T-helper 2 cell treated with Interferon-gamma antibody and Interleukin-4, amounts not matched to agents 5 μg/mL and 100 μg/mL, for 36 hours (primary cell): ENCODE measurements around the gene TEKT3.

Experiments
- DNase-seq: peaks from one replicate; pipeline ENCODE4 v3.0.0; 2021; ENCODE audit warnings: low spot score
- H3K27ac Mint-ChIP-seq: one replicate; pipeline ENCODE4 v1.8.0; 2021; ENCODE audit warnings: mild to moderate bottlenecking, mixed read lengths
- H3K27me3 Mint-ChIP-seq: one replicate; pipeline ENCODE4 v1.8.0; 2021; ENCODE audit warnings: low read depth, mixed read lengths
- H3K36me3 Mint-ChIP-seq: one replicate; pipeline ENCODE4 v1.8.0; 2021; ENCODE audit warnings: low read depth, mixed read lengths
- H3K4me1 Mint-ChIP-seq: one replicate; pipeline ENCODE4 v1.8.0; 2021; ENCODE audit warnings: low read depth, mixed read lengths
- H3K4me3 Mint-ChIP-seq: one replicate; pipeline ENCODE4 v1.8.0; 2022; ENCODE audit warnings: mild to moderate bottlenecking, moderate library complexity, mixed read lengths
- H3K9me3 Mint-ChIP-seq: one replicate; pipeline ENCODE4 v1.8.0; 2021; ENCODE audit warnings: mixed read lengths

TEKT3 gene

DNA sequence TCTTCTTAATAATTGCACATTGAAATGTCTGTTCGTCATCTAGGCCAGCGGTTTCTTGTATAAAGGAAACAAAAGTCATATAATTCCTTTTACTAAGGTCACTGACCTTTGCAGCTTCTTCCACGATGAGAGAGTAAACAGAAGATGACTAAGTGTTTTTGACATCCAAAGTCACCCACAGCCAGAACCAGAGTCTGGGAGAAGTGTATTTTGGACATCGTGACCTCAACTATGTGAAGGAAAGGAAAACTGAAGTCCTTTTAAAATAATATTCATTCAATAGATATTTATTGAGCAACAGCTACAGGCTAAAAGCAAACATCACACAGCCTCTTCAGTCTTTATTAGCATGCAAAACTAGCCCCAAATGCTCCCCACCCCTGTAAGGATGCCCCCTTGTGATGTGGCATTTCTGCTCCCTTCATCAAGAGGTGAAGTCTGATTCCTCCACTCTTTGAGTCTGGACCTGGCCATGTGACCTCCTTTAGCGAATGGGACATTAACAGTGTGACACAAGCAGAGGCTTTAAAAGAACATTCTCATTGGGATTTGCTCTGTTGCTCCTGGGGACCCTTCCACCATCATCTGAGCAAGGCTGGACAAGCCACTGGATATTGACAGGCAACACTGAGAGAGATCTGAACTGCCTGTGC is 68.1 kb downstream of the TEKT3 start:
- H3K27ac Mint-ChIP-seq: no peak overlapping the region
- DNase-seq: no peak
- H3K9me3 Mint-ChIP-seq: no peaks in the 10 kb centered on the region
- H3K27me3 Mint-ChIP-seq: peaks cover 2% of the 10 kb centered on the region
- no peak overlapping the region for H3K4me3 Mint-ChIP-seq
- H3K4me1 Mint-ChIP-seq: peaks cover 8% of the 10 kb centered on the region
- H3K36me3 Mint-ChIP-seq: no peaks in the 10 kb centered on the region

DNA sequence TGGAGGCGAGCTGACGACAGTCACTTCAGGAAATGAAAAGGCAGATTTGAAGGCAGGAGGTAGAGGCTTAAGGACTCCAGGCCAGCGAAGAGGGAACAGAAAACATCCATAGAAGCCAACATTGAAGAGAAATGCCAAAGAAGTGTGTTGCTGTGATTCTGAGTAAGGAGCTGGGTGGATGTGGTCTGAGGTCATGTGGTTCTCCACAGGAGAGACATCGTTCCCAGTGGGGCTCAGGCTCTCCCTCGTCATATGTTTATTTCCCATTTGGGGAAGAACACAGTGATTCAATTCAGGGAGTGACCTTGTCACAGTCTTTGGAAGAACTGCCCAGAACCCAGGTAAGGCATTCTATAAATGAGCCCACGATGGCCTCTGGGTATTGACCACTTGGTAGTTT is 69.7 kb downstream of the TEKT3 start:
- DNase-seq: no peak
- no peaks in the 10 kb centered on the region for H3K9me3 Mint-ChIP-seq
- H3K4me3 Mint-ChIP-seq: no peak overlapping the region
- H3K27me3 Mint-ChIP-seq: peaks cover 13% of the 10 kb centered on the region
- peaks cover 8% of the 10 kb centered on the region for H3K4me1 Mint-ChIP-seq
- H3K27ac Mint-ChIP-seq: no peak overlapping the region
- H3K36me3 Mint-ChIP-seq: no peaks in the 10 kb centered on the region

GRCh38 chr17:15270628-15271381 is 70.6 kb downstream of the TEKT3 start:
- DNase-seq: no peak
- Mint-ChIP-seq H3K27me3 (peaks cover 21% of the 10 kb centered on the region), H3K36me3 (no peaks in the 10 kb centered on the region), H3K9me3 (no peaks in the 10 kb centered on the region), H3K27ac (no peak overlapping the region), H3K4me1 (peaks cover 8% of the 10 kb centered on the region), H3K4me3 (no peak overlapping the region)

GRCh38 chr17:15269780-15270089 is 71.7 kb downstream of the TEKT3 start:
- Mint-ChIP-seq H3K36me3 (no peaks in the 10 kb centered on the region), H3K4me3 (no peak overlapping the region), H3K27ac (no peak overlapping the region), H3K27me3 (peaks cover 29% of the 10 kb centered on the region), H3K9me3 (no peaks in the 10 kb centered on the region), H3K4me1 (peaks cover 8% of the 10 kb centered on the region)
- DNase-seq: no peak

DNA sequence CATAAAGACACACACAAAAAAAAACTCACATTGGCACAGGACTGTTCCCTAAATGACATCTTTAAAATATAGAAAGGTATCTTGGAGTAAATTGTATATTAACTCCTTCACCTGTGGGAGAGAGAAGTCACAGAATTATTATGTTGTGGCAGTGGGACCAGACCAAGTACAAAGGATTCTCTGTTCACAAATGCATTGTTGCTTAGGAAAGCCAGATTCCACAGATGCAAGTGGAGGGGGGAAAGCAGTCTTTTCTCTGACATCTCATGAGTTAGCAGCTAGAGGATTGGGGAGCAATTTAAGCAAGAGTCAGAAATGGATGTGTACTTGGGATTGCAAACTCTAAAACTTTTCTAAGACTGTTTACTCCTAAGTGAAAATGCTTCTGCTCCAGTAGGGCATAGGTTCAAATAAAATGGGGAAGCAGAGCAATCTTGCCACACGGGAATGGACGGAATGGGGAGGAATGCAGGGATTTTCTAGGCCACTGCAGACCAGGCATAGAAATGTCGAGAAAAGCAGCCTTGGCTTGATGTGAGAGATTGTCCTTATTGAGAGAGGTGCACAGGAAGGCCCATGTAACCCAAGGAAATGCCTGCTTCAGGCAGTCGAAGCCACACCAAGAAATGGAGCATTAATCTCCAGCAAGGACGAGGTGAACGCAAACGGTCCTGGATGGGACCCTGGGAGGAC is 72.2 kb downstream of the TEKT3 start:
- Mint-ChIP-seq H3K9me3 (no peaks in the 10 kb centered on the region), H3K4me3 (no peak overlapping the region), H3K27me3 (peaks cover 34% of the 10 kb centered on the region), H3K27ac (no peak overlapping the region), H3K36me3 (no peaks in the 10 kb centered on the region), H3K4me1 (peaks cover 8% of the 10 kb centered on the region)
- DNase-seq: no peak

DNA sequence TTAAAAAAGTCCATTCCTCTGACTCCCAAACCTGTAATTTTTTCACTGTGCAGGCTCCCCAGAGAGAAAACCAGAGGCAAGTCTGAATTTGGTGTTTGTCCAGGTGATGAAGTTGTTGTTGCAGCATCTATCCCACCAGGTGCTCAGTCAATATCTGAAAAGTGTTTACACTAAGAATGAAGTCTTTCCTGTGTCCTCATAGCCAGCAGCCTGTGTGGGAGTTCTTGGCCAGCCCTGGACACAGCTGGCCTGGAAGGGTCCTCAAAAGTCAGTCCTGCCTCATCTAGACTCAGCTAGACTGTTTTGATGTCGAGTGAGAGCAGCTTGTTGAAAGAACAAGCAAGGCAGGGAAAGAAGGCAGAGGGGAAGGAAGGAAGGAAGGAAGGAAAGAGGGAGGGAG is 72.9 kb downstream of the TEKT3 start:
- no peaks in the 10 kb centered on the region for H3K9me3 Mint-ChIP-seq
- no peak for DNase-seq
- no peaks in the 10 kb centered on the region for H3K36me3 Mint-ChIP-seq
- no peak overlapping the region for H3K27ac Mint-ChIP-seq
- H3K4me3 Mint-ChIP-seq: no peak overlapping the region
- H3K4me1 Mint-ChIP-seq: peaks cover 8% of the 10 kb centered on the region
- H3K27me3 Mint-ChIP-seq: peaks cover 40% of the 10 kb centered on the region

GRCh38 chr17:15267996-15268395 is 73.4 kb downstream of the TEKT3 start:
- Mint-ChIP-seq H3K4me1 (peaks cover 8% of the 10 kb centered on the region), H3K9me3 (no peaks in the 10 kb centered on the region), H3K27ac (no peak overlapping the region), H3K27me3 (peaks cover 45% of the 10 kb centered on the region), H3K4me3 (no peak overlapping the region), H3K36me3 (no peaks in the 10 kb centered on the region)
- DNase-seq: no peak

- Mint-ChIP-seq H3K4me1 (peaks cover 11% of the 10 kb centered on the region), H3K27ac (no peak overlapping the region), H3K9me3 (no peaks in the 10 kb centered on the region), H3K36me3 (no peaks in the 10 kb centered on the region), H3K4me3 (no peak overlapping the region), H3K27me3 (peaks cover 60% of the 10 kb centered on the region)
- no peak for DNase-seq
Observed at GRCh38 chr17:15266325-15267125, 74.9 kb downstream of the TEKT3 start.

- Mint-ChIP-seq H3K27ac (no peak within 1 kb of the TSS), H3K9me3 (no peaks in the 10 kb centered on the region)
Observed at GRCh38 chr17:15265131-15265530, 76.3 kb downstream of the TEKT3 start, which contains the start of gene PMP22. Gene PMP22, minus strand, starts transcription at chr17:15265326. Its CDS starts 4,599 bp downstream, at chr17:15260727.

GRCh38 chr17:15264542-15264941 is 76.9 kb downstream of the TEKT3 start:
- no peak overlapping the region for H3K27ac Mint-ChIP-seq

More at GRCh38 chr17:15265131-15265530, 76.3 kb downstream of the TEKT3 start, which contains the start of gene PMP22:
- H3K36me3 Mint-ChIP-seq: no peaks in the 10 kb centered on the region
- no peak within 1 kb of the TSS for H3K4me3 Mint-ChIP-seq
- DNase-seq: no peak
- H3K27me3 Mint-ChIP-seq: peaks cover 72% of the 10 kb centered on the region
- H3K4me1 Mint-ChIP-seq: peaks cover 3% of the 10 kb centered on the region

DNA sequence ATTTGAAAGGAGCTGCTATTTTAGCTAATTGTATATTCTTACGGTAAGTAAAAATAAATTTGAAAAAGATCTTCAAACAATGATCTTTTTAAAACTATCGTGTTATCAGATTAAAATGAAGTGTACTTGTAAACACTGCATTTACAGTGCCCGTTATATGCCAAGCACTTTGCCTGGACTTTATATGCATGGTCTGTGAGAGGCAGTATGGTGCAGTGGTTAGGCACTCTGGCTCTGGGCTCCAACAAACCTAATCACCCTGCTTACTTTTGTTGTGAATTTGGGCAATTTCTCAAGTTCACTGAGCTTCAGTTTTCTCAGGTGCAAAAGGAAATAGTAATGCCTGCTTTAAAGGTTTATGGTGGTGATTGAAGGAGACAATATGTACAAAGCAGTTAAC is 77.7 kb downstream of the TEKT3 start:
- Mint-ChIP-seq H3K27ac (no peak overlapping the region), H3K27me3 (peaks cover 86% of the 10 kb centered on the region), H3K36me3 (no peaks in the 10 kb centered on the region), H3K4me3 (no peak overlapping the region), H3K9me3 (no peaks in the 10 kb centered on the region), H3K4me1 (peaks cover 3% of the 10 kb centered on the region)
- DNase-seq: no peak

More at GRCh38 chr17:15264542-15264941, 76.9 kb downstream of the TEKT3 start:
- no peak for DNase-seq
- H3K27me3 Mint-ChIP-seq: peaks cover 77% of the 10 kb centered on the region
- H3K36me3 Mint-ChIP-seq: no peaks in the 10 kb centered on the region
- no peak overlapping the region for H3K4me3 Mint-ChIP-seq
- no peaks in the 10 kb centered on the region for H3K9me3 Mint-ChIP-seq
- H3K4me1 Mint-ChIP-seq: peaks cover 3% of the 10 kb centered on the region

DNA sequence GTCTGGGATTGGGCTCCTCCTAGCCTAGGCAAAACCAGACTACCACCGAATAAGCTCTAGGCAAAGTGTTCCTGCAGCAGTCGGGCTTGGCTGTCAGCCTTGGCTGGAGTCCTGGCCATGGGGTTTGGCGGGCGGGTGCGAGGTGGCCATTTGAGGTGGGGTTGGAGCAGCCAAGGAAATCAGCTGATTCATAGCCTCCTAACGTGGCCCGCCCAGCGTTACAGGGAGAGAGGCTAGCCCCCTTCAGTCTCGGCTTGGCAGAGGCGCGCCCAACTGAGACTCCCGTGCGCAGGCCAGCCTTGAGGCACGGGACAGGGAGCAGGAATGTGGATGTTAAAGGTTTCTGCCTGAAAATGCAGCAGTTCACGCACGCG is 78.2 kb downstream of the TEKT3 start:
- Mint-ChIP-seq H3K27ac (no peak overlapping the region), H3K4me3 (no peak overlapping the region), H3K9me3 (no peaks in the 10 kb centered on the region), H3K36me3 (no peaks in the 10 kb centered on the region), H3K4me1 (peaks cover 3% of the 10 kb centered on the region), H3K27me3 (peaks cover 87% of the 10 kb centered on the region)
- no peak for DNase-seq

- H3K9me3 Mint-ChIP-seq: no peaks in the 10 kb centered on the region
- H3K4me1 Mint-ChIP-seq: peaks cover 6% of the 10 kb centered on the region
- peak overlapping the region; percentile 47 for H3K4me3 Mint-ChIP-seq
- DNase-seq: peak; percentile 10
- peaks cover 87% of the 10 kb centered on the region for H3K27me3 Mint-ChIP-seq
- no peak overlapping the region for H3K27ac Mint-ChIP-seq
- H3K36me3 Mint-ChIP-seq: no peaks in the 10 kb centered on the region
Observed at GRCh38 chr17:15262291-15263205, 78.8 kb downstream of the TEKT3 start.
